Liver (tissue), 9 donors: Measurements from ENCODE around the gene GRM1. TPM values are rescaled to one million over a fixed set of nuclear protein-coding genes. Genes with fewer than 3 reads are reported as not detected.

Source experiments
- DNase-seq: peaks from one replicate; pipeline ENCODE4 v3.0.0-alpha.2; 2017; ENCODE audit warnings: low spot score
- H3K27ac ChIP-seq, 2 donors: one replicate each; pipeline ENCODE4 v1.7.0; 2013; ENCODE audit warnings: inconsistent platforms in 2 of 2, low read length in 2 of 2, control low read depth in 1 of 2, low read depth in 1 of 2, mild to moderate bottlenecking in 1 of 2
- H3K27me3 ChIP-seq, 4 donors: one replicate each; pipeline versions ENCODE4 v1.6.1 to v1.7.0; 2013; ENCODE audit warnings: low read length in 3 of 4, inconsistent platforms in 1 of 4, mild to moderate bottlenecking in 1 of 4, moderate library complexity in 1 of 4; ENCODE audit not compliant: control insufficient read depth in 4 of 4, insufficient read depth in 4 of 4
- H3K36me3 ChIP-seq, 4 donors: one replicate each; pipeline versions ENCODE4 v1.6.1 to v1.7.0; 2013; ENCODE audit warnings: low read length in 3 of 4, mild to moderate bottlenecking in 3 of 4, low read depth in 1 of 4, moderate library complexity in 1 of 4; ENCODE audit not compliant: control insufficient read depth in 4 of 4, insufficient read depth in 3 of 4
- H3K4me1 ChIP-seq, 4 donors: one replicate each; pipeline versions ENCODE4 v1.6.1 to v1.7.0; 2013; ENCODE audit warnings: low read length in 3 of 4, mild to moderate bottlenecking in 3 of 4, moderate library complexity in 1 of 4; ENCODE audit not compliant: control insufficient read depth in 4 of 4, insufficient read depth in 4 of 4
- H3K4me3 ChIP-seq, 3 donors: one replicate each; pipeline versions ENCODE4 v1.6.1 to v1.7.0; 2013; ENCODE audit warnings: low read length in 3 of 3, control low read depth in 1 of 3, low read depth in 1 of 3, mild to moderate bottlenecking in 1 of 3
- H3K9ac ChIP-seq, 2 donors: one replicate each; pipeline ENCODE4 v1.7.0; 2013; ENCODE audit warnings: low read length in 2 of 2, mild to moderate bottlenecking in 2 of 2, moderate library complexity in 2 of 2, control low read depth in 1 of 2, low read depth in 1 of 2
- H3K9me3 ChIP-seq, 4 donors: one replicate each; pipeline versions ENCODE4 v1.6.1 to v1.7.0; 2013; ENCODE audit warnings: low read length in 3 of 4; ENCODE audit not compliant: control insufficient read depth in 4 of 4
- CTCF ChIP-seq: fragments of 150-350 bp; IDR thresholded peaks from 2 replicates; pipeline ENCODE4 v1.5.1; 2017; ENCODE audit warnings: improper control_type of control experiment, low read depth, low read length; ENCODE audit not compliant: missing input control
- EGR1 ChIP-seq, 2 donors: IDR thresholded peaks; 2 replicates each; pipeline ENCODE4 v1.6.1; 2016 to 2018; ENCODE audit warnings: antibody characterized with exemption in 2 of 2, low read depth in 2 of 2
- FOXA1 ChIP-seq: IDR thresholded peaks from 2 replicates; pipeline ENCODE4 v1.6.1; 2016; ENCODE audit warnings: antibody characterized with exemption
- FOXA2 ChIP-seq: IDR thresholded peaks from 2 replicates; pipeline ENCODE4 v1.6.1; 2016; ENCODE audit warnings: antibody characterized with exemption
- GABPA ChIP-seq, 2 donors: IDR thresholded peaks in 1 of 2; conservative IDR thresholded peaks in 1 of 2; 2 replicates each; pipeline ENCODE4 v1.6.1; 2016; ENCODE audit warnings: antibody characterized with exemption in 2 of 2, mild to moderate bottlenecking in 1 of 2, moderate library complexity in 1 of 2
- HNF4A ChIP-seq, 2 donors: conservative IDR thresholded peaks; 2 replicates each; pipeline ENCODE4 v1.6.1; 2016; ENCODE audit warnings: antibody characterized with exemption in 2 of 2, mild to moderate bottlenecking in 2 of 2
- HNF4G ChIP-seq: IDR thresholded peaks from 2 replicates; pipeline ENCODE4 v1.6.1; 2016; ENCODE audit warnings: antibody characterized with exemption
- JUND ChIP-seq, 2 donors: IDR thresholded peaks; 2 replicates each; pipeline ENCODE4 v1.6.1; 2016; ENCODE audit warnings: antibody characterized with exemption in 2 of 2
- MAX ChIP-seq: IDR thresholded peaks from 2 replicates; pipeline ENCODE4 v1.6.1; 2016; ENCODE audit warnings: antibody characterized with exemption
- NR2F2 ChIP-seq: IDR thresholded peaks from 2 replicates; pipeline ENCODE4 v1.6.1; 2016; ENCODE audit warnings: antibody characterized with exemption
- RAD21 ChIP-seq, 2 donors: IDR thresholded peaks; 2 replicates each; pipeline ENCODE4 v1.6.1; 2016; ENCODE audit warnings: antibody characterized with exemption in 2 of 2, mild to moderate bottlenecking in 2 of 2
- REST ChIP-seq: IDR thresholded peaks from 2 replicates; pipeline ENCODE4 v1.6.1; 2016; ENCODE audit warnings: antibody characterized with exemption, mild to moderate bottlenecking
- RXRA ChIP-seq, 2 donors: IDR thresholded peaks; 2 replicates each; pipeline ENCODE4 v1.6.1; 2017 to 2018; ENCODE audit warnings: antibody characterized with exemption in 2 of 2, mild to moderate bottlenecking in 1 of 2
- SP1 ChIP-seq: IDR thresholded peaks from 2 replicates; pipeline ENCODE4 v1.6.1; 2018; ENCODE audit warnings: antibody characterized with exemption, mild to moderate bottlenecking
- TAF1 ChIP-seq: conservative IDR thresholded peaks from 2 replicates; pipeline ENCODE4 v1.6.1; 2016; ENCODE audit warnings: antibody characterized with exemption, mild to moderate bottlenecking
- YY1 ChIP-seq: IDR thresholded peaks from 2 replicates; pipeline ENCODE4 v1.6.1; 2016; ENCODE audit warnings: antibody characterized with exemption, mild to moderate bottlenecking
- ZBTB33 ChIP-seq: IDR thresholded peaks from 2 replicates; pipeline ENCODE4 v1.6.1; 2016; ENCODE audit warnings: antibody characterized with exemption
- WGBS: extraction: QIAGEN DNeasy Blood & Tissue Kit; methylation state at CpG from one replicate; pipeline ENCODE4 v1.1.7; 2013; 5-methylcytosine and 5-hydroxymethylcytosine counted together
- polyA plus RNA-seq, 2 donors: library from polyadenylated mRNA; stranded (reverse) in 1 of 2; unstranded in 1 of 2; fragments of 200-250 nt in 1 of 2; fragments of >200 nt in 1 of 2; fragmentation: Nextera tagmentation in 1 of 2; extraction: Ambion mirVana in 1 of 2; gene quantifications; one replicate each; pipeline versions ENCODE4 v1.2.1 to v1.2.3, GENCODE V29; 2013 to 2015
- total RNA-seq, 2 donors: library from RNA; depleted of rRNA; stranded (reverse); fragments of >200 nt; gene quantifications; one replicate each; pipeline ENCODE4 v1.2.3, GENCODE V29; 2014
- TF ChIP-seq, protein P1 (sequence below): IDR thresholded peaks from 2 replicates; pipeline ENCODE4 v1.6.1; 2016; ENCODE audit warnings: antibody characterized with exemption
- donor health status: healthy.
- donor health status: healthy.
- donor health status: healthy.
- donor health status: healthy.
- donor health status: healthy.

GRM1 gene
- total and polyA plus RNA-seq, 4 donors, result under 0.01 to 0.05 (median 0.01) TPM; not detected in 1

DNA sequence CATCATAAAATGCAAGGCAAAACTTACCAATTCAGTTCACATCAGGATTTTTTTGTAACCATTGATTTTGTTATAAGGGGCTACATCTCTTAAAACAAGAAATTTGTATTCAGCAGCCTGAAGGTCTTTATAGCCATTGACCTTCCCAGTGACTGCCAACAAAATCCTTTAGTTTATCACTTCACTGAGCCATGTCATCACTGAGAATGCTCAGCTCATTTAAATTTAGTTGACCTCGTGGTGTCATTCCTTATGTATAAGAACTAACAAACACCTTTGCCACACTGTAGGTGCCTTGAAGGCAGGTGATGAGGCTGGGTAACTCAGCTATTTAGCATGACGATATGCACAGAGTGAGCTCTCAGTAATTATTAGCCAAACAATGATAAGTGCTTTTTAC lies 77.7 kb downstream of the GRM1 start:
- no peaks in the 10 kb centered on the region for H3K9me3 ChIP-seq
- H3K4me3 ChIP-seq, result no peak overlapping the region
- no peaks in the 10 kb centered on the region for H3K36me3 ChIP-seq
- no peaks in the 10 kb centered on the region for H3K4me1 ChIP-seq
- no peaks in the 10 kb centered on the region for H3K27me3 ChIP-seq
- DNase-seq, result no peak
- WGBS, result 74% methylated on average over 2 of the region's 2 CpGs
- TF ChIP-seq FOXA2, result no peak
- no peak for TF ChIP-seq YY1
- no peak for TF ChIP-seq EGR1 (IDR thresholded peaks at IDR 0.05; ENCODE audit: low read depth in 2 of 2)
- TF ChIP-seq HNF4A (conservative IDR thresholded peaks at IDR 0.05), result no peak
- TF ChIP-seq ZBTB33, result no peak
- no peak for TF ChIP-seq HNF4G
- TF ChIP-seq REST, result no peak
- no peak for TF ChIP-seq FOXA1
- TF ChIP-seq SP1, result no peak
- no peak for TF ChIP-seq TAF1
- no peak for TF ChIP-seq CTCF
- TF ChIP-seq, protein P1, sequence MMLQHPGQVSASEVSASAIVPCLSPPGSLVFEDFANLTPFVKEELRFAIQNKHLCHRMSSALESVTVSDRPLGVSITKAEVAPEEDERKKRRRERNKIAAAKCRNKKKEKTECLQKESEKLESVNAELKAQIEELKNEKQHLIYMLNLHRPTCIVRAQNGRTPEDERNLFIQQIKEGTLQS, result no peak
- no peak for TF ChIP-seq NR2F2
- no peak for TF ChIP-seq JUND (IDR thresholded peaks at IDR 0.05)
- no peak for TF ChIP-seq GABPA (IDR thresholded peaks at IDR 0.05 in 1 of 2, conservative IDR thresholded peaks at IDR 0.05 in 1 of 2)
- TF ChIP-seq MAX, result no peak
- no peak for TF ChIP-seq RXRA (IDR thresholded peaks at IDR 0.05)
- no peak for TF ChIP-seq RAD21 (IDR thresholded peaks at IDR 0.05)
- H3K27ac ChIP-seq, result no peak overlapping the region
- no peak overlapping the region for H3K9ac ChIP-seq
